ENCODE results near the gene PTGER1.

DNA sequence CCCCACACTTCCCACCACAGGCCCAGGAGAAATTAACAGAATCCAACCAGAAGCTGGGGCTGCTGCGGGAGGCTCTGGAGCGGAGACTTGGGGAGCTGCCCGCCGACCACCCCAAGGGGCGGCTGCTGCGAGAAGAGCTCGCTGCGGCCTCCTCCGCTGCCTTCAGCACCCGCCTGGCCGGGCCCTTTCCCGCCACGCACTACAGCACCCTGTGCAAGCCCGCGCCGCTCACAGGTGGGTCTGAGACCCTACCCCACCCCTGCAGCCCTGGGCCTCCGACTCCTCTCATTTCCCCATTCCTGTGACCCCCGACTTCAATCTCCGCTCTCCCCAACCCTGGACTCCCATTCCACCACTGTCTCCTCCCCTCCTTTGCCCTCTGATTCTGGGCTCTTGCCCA, 24.3 kb downstream of the PTGER1 start:
- TF ChIP-seq POLR2A (IDR thresholded peaks at IDR 0.05; ENCODE audit: low read depth, low read length) (no peak), TAF1 (IDR thresholded peaks at IDR 0.05; ENCODE audit: borderline replicate concordance, low read depth, low read length) (no peak)

All from GM12892 (cell line).